Epidermal melanocyte (primary cell): ENCODE results near the gene GFOD2.

Source experiments
- DNase-seq: peaks from one replicate; pipeline ENCODE4 v3.0.0; 2011; ENCODE audit warnings: low spot score; ENCODE audit not compliant: insufficient read length

The GFOD2 gene

DNA sequence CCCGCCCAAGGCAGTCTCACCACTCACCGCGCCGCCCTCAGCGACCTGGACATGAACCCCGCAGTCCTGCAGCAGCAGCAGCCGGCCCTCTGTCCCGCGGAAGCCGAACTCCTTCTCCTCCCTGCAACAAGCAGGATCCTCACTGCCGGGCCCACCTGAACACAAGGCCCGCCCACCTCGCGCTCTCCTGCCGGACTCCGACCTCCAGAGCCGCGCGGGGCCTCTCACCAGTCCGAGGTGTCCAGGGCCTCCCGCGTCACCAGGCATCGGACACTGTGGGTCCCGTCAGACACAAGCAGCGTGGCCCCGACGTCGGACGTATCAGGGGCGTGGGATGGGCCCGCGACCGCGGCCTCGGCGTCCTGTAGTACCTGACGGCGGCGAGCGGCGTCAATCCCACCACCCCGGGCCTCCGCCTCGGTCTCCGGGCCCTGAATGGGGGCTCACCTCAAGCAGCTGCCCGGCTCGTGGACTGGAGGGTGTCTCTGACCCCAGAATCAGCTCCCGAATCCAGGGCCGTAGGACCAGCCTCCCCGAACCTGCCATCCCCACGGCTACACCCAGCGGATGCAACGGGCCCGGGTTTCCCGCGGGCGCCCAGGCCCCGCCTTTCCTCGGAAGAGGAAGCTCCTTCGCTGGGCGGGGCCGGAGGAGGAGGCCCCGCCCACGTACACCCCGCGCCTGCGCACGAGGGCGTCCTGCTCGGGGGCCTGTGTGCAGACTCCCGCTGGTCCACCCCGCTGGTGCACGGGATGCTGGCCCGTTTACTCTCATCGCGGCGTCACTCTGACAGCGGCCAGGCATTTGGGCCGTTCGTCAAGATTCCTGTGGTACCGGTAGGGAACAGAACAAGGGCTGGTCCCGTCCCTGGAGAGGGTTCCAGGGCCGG is 59.2 kb downstream of the GFOD2 start, which contains the start of gene ACD:
Gene ACD, minus strand, starts transcription at position 586 of the 889 bp plus-strand sequence. Its CDS starts 40 bp downstream, at position 546.
- peak; percentile 100 for DNase-seq

DNA sequence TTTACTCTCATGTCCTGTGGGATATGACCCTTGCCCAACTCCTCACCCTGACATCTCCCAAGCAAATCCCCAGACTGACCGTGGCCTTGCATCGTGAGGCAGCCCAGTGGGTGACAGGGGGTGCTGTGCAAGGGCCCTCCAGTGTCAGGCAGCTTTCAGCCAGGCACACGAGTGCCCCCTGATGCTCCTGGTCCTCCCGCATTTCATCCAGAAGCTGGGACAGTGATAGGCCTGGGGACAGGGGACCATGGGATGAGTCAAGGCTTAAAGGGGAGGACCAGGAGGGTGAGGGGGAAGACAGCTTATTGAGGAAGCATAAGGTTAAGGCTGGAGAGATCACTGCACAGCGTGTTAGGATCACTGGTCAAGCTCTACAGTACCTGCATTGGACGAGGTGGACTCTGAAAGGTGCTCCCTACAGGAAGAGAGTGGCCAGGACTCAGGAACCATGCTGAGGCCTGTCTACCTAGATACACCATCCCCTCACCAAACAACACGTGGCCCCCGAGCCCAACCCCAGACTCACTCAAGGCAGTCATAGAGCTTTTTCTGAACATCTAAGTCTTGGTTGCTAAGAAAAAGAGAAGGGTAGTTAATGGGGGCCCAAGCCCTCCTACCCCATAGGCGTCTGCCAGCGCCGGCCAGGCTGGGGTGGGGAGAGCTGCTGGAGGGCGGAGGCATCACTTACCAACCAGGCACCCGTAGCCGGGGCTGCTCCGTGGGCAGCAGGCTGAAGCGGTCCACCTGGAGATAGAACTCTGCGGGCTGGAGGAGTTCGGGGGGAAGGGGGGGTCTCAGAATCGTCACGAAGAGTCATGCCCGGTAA is 60.1 kb downstream of the GFOD2 start:
- no peak for DNase-seq

DNA sequence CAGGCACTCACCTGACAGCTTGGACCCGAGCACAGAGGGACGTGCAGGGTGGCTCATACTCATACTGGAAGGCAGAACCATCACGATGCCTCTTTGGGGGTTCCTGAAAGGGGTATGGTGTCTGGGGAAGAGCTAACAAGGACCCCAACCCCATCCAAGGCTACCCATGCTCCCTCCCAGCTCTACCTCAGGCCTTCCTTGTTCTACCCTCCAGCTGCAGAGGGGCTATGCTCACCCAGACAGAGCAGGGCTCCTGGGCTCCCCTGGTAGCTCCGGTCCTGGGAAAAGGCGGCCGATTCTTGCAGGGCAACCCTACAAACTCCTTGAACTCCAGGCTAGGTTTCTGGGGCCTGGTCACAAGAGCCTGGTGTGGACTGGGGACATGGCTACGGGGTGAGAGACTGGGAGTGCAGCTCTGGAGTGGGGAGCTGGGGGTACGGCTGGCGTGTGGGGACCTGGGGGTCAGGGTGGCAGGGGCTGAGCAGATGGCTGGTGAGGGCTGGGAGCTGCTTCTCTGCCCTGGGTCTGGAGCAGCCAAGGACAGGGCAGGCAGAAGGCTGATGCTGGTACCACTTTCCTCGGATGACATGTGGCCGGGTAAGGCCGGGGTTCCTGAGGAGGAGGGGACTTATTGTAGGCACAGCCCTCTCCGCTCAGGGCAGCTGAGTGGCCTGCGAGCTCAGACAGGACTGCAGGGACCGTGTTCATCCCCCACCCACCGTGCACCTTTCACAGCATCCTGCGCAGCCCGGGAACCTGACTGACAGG is 61.2 kb downstream of the GFOD2 start:
- DNase-seq, result no peak

DNA sequence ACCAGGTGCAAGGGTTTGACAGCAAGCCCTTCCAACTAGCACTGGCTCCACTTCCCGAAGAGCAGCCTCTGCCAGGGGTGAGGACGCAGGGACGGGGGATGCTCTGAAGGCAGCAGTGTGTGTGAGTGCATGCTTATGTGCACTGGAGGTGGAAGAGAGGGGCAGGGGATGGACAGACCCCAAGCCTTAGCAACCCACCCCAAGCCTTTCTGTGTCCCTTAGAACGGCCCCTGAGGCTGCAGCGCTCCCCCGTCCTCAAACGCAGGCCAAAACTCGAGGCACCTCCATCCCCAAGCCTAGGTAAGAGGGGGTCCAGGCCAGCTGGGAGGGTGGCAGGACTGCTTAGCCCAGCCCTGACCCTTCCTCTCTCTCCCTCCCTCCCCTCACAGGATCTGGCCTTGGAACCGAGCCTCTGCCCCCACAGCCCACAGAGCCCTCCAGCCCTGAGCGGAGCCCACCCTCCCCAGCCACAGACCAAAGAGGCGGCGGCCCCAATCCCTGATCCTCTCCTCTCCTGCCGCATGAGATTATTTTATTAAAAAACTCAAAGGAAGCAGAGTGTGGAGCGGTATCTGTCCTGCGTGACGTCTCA is 62.0 kb downstream of the GFOD2 start:
- DNase-seq, result no peak

DNA sequence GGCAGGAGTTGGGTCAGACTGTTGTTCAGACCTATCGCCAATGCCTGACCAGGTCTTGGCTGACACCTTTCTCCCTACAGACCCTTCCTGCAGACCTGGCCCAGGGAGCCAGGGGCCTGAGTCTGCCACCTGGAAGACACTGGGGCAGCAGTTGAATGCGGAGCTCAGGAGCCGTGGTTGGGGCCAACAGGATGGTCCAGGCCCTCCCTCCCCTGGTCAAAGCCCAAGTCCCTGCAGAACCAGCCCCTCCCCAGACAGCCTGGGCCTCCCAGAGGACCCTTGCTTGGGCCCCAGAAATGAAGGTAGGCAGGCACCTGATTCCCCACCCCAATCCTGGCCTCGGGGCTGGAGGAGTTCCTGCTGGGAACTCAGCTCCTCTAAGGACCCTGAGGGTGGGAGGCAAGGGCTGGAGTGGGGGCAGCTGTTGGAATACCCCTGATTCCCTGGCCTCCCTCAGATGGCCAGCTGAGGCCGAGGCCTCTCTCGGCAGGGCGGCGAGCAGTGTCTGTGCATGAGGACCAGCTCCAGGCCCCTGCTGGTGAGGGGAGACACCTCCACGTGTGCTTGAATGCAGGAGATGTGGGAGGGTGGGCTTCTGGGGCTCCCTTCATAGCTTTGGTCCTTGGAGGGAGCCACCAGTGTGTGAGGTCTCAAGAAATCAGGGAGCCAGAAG is 62.6 kb downstream of the GFOD2 start:
- DNase-seq, result no peak

DNA sequence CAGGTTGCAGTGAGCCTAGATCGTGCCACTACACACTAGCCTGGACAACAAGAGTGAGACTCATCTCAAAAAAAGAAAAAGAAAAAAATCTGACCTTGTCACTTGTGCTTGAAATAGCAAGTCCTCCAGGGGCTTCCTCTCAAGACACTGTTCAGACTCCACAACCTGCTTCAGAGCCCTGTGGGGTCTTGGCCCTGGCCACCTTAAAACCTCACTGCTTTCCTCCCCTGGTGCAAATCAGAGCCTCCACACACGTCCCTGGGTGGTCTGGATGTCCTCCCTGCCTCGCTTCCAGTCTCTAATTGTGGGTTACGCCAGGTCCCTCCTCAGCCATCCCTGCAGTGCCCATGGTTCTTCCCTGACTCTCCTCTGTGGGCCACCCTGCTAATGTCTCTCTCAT is 63.8 kb downstream of the GFOD2 start:
- no peak for DNase-seq

DNA sequence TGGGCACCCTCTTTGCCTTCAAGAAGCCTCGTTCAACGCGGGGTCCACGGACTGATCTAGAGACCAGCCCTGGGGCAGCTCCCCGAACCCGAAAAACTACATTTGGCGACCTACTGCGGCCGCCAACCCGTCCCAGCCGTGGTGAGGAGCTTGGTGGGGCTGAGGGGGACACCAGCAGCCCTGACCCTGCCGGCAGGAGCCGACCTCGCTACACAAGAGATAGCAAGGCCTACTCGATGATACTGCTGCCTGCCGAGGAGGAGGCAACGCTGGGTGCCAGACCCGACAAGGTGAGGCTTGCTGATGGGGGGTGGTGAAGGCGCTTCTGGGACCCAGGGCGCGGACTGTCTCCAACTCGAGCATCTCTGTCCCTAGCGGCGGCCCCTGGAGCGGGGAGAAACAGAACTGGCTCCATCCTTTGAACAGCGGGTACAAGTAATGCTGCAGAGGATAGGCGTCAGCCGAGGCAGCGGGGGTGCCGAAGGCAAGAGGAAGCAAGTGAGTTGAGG is 64.7 kb downstream of the GFOD2 start:
- DNase-seq, result no peak

DNA sequence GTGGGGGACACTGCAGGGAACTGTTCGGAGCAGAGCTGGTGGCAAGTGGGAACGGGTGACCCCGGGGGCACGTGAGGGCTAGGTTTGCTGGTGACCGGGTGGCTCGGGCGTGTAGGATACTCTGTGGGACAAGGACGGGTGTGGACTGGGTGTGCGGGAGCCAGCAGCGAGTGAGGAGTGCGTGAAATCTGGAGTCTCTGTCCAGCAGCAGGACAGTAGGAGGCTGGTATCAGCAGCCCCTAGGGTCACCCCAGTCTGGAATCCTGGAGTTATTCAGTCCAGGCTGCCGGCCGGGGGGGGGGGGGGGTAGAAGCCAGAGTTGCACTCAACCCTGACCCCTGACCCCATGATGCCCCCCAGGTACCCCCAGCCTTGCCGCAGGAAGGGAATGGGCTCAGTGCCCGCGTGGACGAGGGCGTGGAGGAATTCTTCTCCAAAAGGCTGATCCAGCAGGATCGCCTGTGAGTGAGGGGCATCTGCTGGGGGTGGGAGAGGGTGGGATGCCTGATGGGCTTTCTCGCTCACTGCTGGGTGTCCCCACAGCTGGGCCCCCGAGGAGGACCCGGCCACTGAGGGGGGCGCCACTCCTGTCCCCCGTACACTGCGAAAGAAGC is 65.2 kb downstream of the GFOD2 start:
- DNase-seq, result no peak

DNA sequence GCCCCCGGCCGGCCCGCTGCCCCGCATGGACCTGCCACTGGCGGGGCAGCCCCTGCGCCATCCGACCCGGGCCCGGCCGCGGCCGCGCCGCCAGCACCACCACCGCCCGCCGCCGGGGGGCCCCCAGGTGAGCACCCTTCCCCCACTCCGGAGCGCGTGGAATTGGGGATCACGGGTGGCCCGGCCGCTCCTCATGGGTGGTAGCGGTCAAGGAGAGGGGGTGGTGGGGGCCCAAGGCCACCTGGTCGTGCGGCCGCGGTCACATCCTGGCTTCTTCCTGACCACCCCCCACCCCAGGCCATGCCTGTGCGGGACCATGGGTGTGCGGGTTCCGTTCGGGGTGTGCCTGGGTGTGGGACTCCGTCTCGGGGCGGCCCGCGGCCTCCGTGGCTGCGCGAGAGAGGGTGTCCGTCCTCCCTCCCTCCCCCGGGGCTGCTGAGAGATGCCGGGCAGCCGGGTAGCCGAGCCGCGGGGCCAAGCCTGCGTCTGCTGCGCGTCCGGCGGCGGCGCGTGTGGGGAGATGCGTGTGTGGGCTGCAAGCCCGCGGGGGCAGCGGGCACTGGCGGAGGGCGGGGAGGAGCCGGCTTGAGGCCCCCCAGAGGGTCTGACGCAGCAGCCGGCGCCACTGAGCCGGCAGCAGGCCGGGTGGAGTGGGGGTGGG is 65.9 kb downstream of the GFOD2 start:
- DNase-seq, result no peak

DNA sequence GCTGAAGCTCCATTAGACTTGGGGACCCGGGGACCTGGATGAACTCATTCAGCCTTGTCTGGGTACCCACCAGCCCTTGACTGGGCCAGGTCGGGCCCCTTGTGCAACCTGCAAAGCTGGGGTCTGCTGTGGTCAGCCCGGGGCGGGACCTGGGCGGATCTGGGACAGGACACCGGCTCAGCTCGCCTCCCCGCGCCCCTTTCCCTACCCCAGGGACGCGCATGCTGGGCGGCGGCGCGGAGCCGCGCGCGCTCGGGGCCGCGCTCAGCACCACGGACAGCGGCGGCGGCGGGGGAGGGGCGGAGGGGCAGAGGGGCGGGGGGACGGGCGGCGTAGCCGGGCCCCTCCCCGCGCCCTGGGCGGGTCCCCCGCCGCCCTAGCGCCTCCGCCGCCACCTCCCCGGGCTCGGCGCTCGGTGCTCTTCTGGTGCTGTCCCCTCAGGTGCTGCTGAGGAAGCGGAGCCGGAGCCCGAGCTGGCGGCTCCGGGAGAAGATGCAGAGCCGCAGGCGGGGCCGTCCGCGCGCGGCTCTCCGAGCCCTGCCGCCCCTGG is 66.5 kb downstream of the GFOD2 start:
- no peak for DNase-seq

DNA sequence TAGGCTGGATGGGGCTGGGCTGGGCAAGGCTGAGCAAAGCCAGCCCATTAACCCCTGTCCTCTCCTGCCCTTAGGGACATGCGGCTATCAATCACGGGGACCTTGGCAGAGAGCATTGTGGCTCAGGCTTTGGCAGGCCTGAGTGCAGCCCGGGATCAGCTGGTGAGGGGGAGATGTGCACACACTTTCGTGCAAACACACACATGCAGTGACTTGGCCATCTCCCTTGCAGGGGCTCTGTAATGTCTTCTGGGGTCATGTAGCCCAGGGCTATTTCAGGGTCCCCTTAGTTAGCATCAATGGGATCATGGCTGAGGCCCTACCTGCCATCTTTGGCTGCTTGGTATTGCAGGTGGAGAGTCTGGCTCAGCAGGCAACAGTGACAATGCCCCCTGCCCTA is 67.3 kb downstream of the GFOD2 start:
- no peak for DNase-seq

DNA sequence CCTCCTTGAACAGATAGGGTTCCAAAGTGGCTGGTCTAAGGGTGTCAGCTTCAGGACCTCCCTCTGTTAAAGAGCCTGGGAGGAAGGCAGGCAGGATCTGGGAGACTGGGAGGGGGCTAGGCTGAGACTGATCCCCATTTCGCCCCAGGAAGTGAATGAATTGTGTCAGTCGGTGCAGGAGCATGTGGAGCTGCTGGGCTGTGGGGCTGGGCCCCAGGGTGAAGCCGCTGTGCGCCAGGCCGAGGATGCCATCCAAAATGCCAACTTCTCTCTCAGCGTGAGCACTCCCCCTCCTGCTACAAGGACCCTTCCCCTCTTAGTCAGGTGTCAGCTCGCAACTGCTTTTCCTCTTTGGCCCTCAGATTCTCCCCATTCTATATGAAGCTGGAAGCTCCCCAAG is 68.1 kb downstream of the GFOD2 start:
- DNase-seq, result no peak

DNA sequence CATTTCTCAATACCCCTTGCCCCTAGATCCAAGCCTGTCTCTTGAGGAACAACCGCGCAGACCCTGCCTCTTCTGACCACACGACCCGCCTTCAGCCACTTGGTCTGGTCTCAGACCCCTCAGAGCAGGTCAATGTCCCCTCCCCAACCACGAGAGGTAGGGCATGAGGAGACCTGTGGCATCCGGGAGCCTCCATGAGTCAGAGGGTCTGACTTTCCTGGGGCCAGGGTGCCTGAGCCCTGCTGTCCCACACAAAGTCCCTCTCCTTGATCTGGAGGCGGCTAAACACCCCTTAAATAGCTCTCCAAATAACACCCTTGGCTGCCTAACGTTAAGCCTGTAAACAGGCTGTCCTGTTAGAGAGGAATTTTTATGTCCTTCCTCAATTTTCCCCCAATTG is 69.1 kb downstream of the GFOD2 start:
- DNase-seq, result no peak

DNA sequence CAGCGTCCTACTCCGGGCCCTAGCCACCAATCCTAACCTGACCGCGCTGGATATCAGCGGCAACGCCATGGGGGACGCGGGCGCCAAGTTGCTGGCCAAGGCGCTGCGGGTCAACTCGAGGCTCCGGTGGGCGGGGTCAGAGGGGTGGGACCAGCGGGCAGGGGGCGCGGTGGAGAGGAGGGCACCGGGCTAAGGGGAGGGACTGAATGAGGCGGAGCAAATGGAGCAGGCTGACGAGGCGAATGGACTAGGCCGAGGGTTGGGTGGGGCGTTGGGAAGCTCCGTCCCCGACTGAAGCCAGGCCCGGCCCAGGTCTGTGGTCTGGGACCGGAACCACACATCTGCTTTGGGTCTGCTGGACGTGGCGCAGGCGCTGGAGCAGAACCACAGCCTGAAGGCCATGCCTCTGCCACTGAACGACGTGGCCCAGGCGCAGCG is 69.6 kb downstream of the GFOD2 start:
- DNase-seq, result no peak

DNA sequence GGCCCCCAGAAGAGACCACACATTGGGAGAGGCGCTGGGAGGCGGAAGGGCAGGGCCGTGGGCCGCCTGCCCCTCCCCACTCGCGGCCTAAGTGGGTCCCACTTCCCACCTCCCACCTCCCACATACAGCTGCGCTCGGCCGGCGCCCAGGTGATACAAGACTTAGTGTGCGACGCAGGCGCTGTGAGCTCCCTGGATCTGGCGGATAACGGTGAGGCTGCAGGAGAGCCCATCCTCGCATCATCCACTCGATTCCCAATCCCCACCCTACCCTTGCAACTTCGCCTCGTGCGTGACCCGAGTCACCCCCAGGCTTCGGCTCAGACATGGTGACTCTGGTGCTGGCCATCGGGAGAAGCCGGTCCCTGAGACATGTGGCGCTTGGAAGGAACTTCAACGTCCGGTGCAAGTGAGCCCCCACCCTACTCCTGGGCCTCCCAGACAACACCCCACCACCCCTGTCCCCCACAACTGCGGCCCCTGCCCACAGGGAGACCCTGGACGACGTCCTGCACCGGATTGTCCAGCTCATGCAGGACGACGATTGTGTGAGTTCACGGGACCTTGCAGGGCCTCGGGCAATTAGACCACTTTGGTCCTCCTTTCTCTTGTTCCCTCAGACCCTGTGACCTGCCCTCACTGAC is 70.2 kb downstream of the GFOD2 start:
- no peak for DNase-seq

DNA sequence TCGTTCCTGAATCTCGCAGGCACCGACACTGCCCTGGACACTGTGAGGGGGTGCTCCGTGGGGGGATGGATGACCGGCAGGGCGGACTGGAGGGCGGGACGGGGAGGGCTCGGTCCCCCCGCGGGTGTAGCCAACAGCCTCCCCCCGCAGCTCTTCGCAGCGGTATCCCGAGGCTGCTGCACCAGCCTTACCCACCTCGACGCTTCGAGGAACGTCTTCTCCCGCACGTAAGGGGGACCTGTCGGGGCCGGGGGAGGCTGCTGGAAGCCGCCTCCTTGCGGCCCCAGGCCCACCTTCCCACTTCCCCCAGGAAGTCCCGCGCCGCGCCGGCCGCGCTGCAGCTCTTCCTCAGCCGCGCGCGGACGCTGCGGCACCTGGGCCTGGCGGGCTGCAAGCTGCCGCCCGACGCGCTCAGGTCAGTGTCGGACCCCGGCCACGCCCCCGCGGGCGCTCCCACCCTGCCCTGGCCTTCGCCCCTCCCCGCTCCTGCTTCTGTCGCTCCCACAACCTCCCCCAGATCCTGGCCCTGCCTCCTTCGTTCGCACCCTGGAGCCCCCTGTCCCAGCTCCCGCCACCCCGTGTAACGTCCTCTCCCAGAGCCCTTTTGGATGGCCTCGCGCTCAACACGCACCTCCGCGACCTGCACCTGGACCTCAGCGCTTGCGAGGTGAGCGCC is 70.9 kb downstream of the GFOD2 start:
- DNase-seq, result peak; percentile 15

DNA sequence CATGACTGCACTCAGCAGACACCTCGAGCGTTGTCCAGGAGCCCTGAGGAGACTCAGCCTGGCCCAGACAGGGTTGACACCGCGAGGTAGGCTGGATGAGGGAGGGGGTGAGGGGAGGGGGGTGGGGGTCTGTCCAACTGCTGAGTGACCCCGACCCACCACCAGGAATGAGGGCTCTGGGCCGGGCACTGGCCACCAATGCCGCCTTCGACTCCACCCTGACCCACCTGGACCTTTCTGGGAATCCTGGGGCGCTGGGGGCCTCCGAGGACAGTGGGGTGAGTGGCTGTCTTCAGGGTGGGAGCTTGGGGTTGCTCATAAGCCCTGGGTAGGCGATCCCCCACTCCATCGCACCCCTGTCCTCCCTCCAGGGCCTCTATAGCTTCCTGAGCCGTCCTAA is 71.4 kb downstream of the GFOD2 start:
- no peak for DNase-seq

DNA sequence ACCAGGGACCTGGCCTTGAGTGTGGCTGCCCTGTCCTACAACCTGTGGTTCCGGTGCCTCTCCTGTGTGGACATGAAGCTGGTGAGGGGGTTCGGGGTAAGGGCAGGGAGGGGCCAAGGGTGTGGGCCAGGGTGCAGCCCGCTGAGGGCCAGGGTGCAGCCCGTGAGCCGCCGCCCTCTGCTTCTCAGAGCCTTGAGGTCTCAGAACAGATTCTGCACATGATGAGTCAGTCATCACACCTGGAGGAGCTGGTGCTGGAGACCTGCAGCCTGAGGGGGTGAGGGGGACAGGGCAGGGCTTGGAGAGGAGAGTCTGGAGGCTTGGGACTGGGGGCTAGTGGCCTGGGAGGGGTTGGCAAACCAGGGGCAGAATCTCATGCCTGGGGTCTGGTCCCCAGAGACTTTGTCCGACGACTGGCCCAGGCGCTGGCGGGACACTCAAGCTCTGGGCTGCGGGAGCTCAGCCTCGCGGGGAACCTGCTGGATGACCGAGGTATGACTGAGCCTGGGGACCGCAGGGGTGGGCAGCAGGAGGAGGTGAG is 71.9 kb downstream of the GFOD2 start:
- DNase-seq, result peak; percentile 12
